SJSA1 (cell line): Measurements from ENCODE around the gene LYRM4. TPM values are rescaled to one million over a fixed set of nuclear protein-coding genes. Genes with fewer than 3 reads are reported as not detected.

Source experiments
- DNase-seq, 2 experiments: peaks; one replicate each; pipeline ENCODE4 v3.0.0-alpha.2; 2015 to 2020; ENCODE audit warnings: low spot score in 2 of 2, low read depth in 1 of 2
- H3K27ac ChIP-seq: fragments of 250-450 bp; sonication (Bioruptor Pico); 2 replicates; pipeline ENCODE4 v1.5.1; 2020; ENCODE audit warnings: mild to moderate bottlenecking, moderate library complexity
- H3K27me3 ChIP-seq: fragments of 250-450 bp; sonication (Bioruptor Pico); replicated peaks from 2 replicates; pipeline ENCODE4 v1.5.1; 2020; ENCODE audit warnings: mild to moderate bottlenecking, moderate library complexity
- H3K36me3 ChIP-seq: fragments of 250-450 bp; sonication (Bioruptor Pico); 2 replicates; pipeline ENCODE4 v1.5.1; 2020; ENCODE audit warnings: mild to moderate bottlenecking
- H3K4me1 ChIP-seq: fragments of 250-450 bp; sonication (Bioruptor Pico); replicated peaks from 2 replicates; pipeline ENCODE4 v1.6.1; 2021; ENCODE audit warnings: mild to moderate bottlenecking
- H3K4me3 ChIP-seq: fragments of 250-450 bp; sonication (Bioruptor Pico); 2 replicates; pipeline ENCODE4 v1.5.1; 2020; ENCODE audit warnings: mild to moderate bottlenecking
- H3K9me3 ChIP-seq: fragments of 250-450 bp; sonication (Bioruptor Pico); replicated peaks from 2 replicates; pipeline ENCODE4 v1.5.1; 2020; ENCODE audit warnings: mild to moderate bottlenecking
- total RNA-seq: library from RNA; depleted of rRNA; stranded (reverse); fragments of >200 nt; shearing (Covaris generic); gene quantifications from 2 replicates; pipeline ENCODE4 v1.2.3, GENCODE V29; 2014

LYRM4 gene
- total RNA-seq, 1 experiment from 2014 or later, result 23.0 TPM

GRCh38 chr6:5181510-5182317, 79.0 kb downstream of the LYRM4 start:
- peaks cover 9% of the 10 kb centered on the region for H3K4me1 ChIP-seq
- no peaks in the 10 kb centered on the region for H3K36me3 ChIP-seq
- H3K27me3 ChIP-seq, result no peaks in the 10 kb centered on the region; the same call in 1 of the 2 replicates
- no peaks in the 10 kb centered on the region for H3K9me3 ChIP-seq
- H3K4me3 ChIP-seq, result no peak overlapping the region
- no peak overlapping the region for H3K27ac ChIP-seq
- DNase-seq, result no peak

GRCh38 chr6:5180636-5181035, 80.1 kb downstream of the LYRM4 start:
- no peaks in the 10 kb centered on the region; the same call in 1 of the 2 replicates for H3K27me3 ChIP-seq
- no peak overlapping the region for H3K4me3 ChIP-seq
- no peak for DNase-seq
- H3K36me3 ChIP-seq, result no peaks in the 10 kb centered on the region
- H3K9me3 ChIP-seq, result no peaks in the 10 kb centered on the region
- peaks cover 9% of the 10 kb centered on the region for H3K4me1 ChIP-seq
- no peak overlapping the region for H3K27ac ChIP-seq

GRCh38 chr6:5179917-5180316, 80.8 kb downstream of the LYRM4 start:
- DNase-seq, result peak in 1 of 2 experiments; percentile 20

DNA sequence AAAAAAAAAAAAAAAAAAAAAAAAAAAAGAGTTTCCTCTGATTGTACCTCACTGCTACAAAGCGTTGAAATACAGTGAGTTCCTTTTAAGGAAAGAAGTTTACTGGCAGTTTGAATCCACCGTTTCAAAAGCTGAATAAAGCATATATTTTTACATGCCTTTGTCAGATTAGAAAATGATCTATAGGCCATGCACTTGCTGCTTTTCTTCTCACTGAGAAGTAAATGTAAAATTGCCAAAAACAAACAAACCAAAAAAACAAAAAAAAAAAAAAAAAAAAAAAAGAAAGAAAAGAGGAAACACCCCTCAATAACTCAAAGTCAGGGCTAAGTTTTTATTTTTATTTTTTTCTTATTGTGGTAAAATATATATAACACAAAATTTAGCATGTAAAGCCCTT, 81.9 kb downstream of the LYRM4 start:
- no peak for DNase-seq
- Histone ChIP-seq H3K4me3 (no peak overlapping the region), H3K4me1 (peaks cover 9% of the 10 kb centered on the region), H3K27ac (no peak overlapping the region), H3K36me3 (no peaks in the 10 kb centered on the region), H3K9me3 (no peaks in the 10 kb centered on the region), H3K27me3 (no peaks in the 10 kb centered on the region; the same call in 1 of the 2 replicates)

More at GRCh38 chr6:5179917-5180316, 80.8 kb downstream of the LYRM4 start:
- Histone ChIP-seq H3K36me3 (no peaks in the 10 kb centered on the region), H3K27me3 (no peaks in the 10 kb centered on the region; the same call in 1 of the 2 replicates), H3K27ac (no peak overlapping the region), H3K4me3 (no peak overlapping the region), H3K4me1 (peaks cover 9% of the 10 kb centered on the region), H3K9me3 (no peaks in the 10 kb centered on the region)

GRCh38 chr6:5175635-5176034, 85.1 kb downstream of the LYRM4 start:
- Histone ChIP-seq H3K4me3 (no peak overlapping the region), H3K27ac (no peak overlapping the region)
- no peak for DNase-seq

GRCh38 chr6:5174756-5175549, 85.8 kb downstream of the LYRM4 start:
- Histone ChIP-seq H3K4me1 (peaks cover 5% of the 10 kb centered on the region), H3K27ac (no peak overlapping the region), H3K27me3 (no peaks in the 10 kb centered on the region; the same call in 1 of the 2 replicates), H3K9me3 (no peaks in the 10 kb centered on the region), H3K4me3 (no peak overlapping the region), H3K36me3 (no peaks in the 10 kb centered on the region)
- DNase-seq, result no peak

More at GRCh38 chr6:5175635-5176034, 85.1 kb downstream of the LYRM4 start:
- no peaks in the 10 kb centered on the region for H3K9me3 ChIP-seq
- no peaks in the 10 kb centered on the region for H3K36me3 ChIP-seq
- H3K4me1 ChIP-seq, result peaks cover 9% of the 10 kb centered on the region
- no peaks in the 10 kb centered on the region; the same call in 1 of the 2 replicates for H3K27me3 ChIP-seq

- Histone ChIP-seq H3K4me3 (no peak overlapping the region), H3K9me3 (no peaks in the 10 kb centered on the region), H3K36me3 (no peaks in the 10 kb centered on the region), H3K4me1 (no peaks in the 10 kb centered on the region; the same call in none of the 2 replicates), H3K27me3 (no peaks in the 10 kb centered on the region), H3K27ac (no peak overlapping the region)
- no peak for DNase-seq
Observed at GRCh38 chr6:5174244-5174643, 86.5 kb downstream of the LYRM4 start.

- H3K27ac ChIP-seq, result no peak overlapping the region
- no peaks in the 10 kb centered on the region; the same call in none of the 2 replicates for H3K4me1 ChIP-seq
- no peak for DNase-seq
- H3K9me3 ChIP-seq, result no peaks in the 10 kb centered on the region
- no peaks in the 10 kb centered on the region for H3K36me3 ChIP-seq
- H3K27me3 ChIP-seq, result no peaks in the 10 kb centered on the region
- H3K4me3 ChIP-seq, result no peak overlapping the region
Observed at GRCh38 chr6:5173810-5174209, 86.9 kb downstream of the LYRM4 start.

GRCh38 chr6:5172897-5173474, 87.8 kb downstream of the LYRM4 start:
- Histone ChIP-seq H3K36me3 (no peaks in the 10 kb centered on the region), H3K27ac (no peak overlapping the region), H3K4me1 (no peaks in the 10 kb centered on the region; the same call in none of the 2 replicates), H3K9me3 (no peaks in the 10 kb centered on the region), H3K4me3 (no peak overlapping the region), H3K27me3 (no peaks in the 10 kb centered on the region)
- DNase-seq, result no peak

DNA sequence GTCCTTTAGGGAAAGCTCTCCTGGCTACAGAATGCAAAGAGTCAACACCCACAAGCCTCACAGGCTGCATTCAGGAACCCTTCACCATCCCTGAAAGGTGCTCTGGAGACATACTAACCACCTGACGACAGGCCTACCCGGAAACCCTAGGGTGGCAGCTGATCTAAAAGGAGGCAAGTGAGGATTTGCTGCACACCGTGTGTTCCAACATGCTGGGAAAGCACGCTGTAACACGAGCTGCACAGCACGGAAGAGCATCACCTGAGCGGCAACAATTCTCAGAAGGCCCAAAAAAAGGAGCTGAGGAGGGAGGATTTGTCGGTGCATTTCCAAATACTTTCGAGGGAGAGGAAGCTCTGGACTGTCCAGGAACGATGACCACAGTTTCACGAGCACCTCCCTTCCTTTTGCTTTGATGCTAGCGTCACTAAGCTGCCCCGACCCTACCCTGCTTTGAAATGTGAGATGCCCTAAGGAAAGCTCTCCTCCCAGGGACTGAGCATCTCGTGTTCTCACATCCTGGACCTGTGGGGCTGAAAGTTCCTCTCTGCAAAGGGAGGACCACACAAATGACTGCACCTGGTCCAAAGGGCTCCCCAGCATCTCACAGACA, 88.6 kb downstream of the LYRM4 start:
- Histone ChIP-seq H3K4me1 (peaks cover 5% of the 10 kb centered on the region), H3K27me3 (no peaks in the 10 kb centered on the region), H3K36me3 (no peaks in the 10 kb centered on the region), H3K27ac (no peak overlapping the region), H3K4me3 (no peak overlapping the region), H3K9me3 (no peaks in the 10 kb centered on the region)
- DNase-seq, result no peak

DNA sequence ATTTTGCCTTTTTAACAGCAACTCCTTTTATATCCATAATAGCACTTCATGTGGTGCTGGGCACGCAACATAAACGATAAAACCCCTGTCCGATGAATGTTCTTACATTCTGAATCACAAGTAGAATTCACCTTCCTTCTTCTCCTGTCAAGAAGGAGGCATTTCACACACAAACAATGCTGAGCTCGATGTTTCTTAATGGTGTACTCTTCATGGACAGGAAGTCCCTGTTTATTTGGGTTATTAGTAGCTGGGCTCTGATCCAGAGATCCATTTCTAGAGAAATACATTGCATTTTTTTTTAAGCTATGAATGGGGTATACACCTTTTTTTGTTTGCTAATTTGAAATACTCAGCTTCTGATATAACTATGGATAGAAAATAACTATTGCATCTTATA, 93.2 kb downstream of the LYRM4 start:
- Histone ChIP-seq H3K4me1 (peaks cover 8% of the 10 kb centered on the region), H3K4me3 (no peak overlapping the region), H3K27me3 (no peaks in the 10 kb centered on the region), H3K9me3 (no peaks in the 10 kb centered on the region), H3K27ac (no peak overlapping the region), H3K36me3 (no peaks in the 10 kb centered on the region)
- peak in 1 of 2 experiments; percentile 41 for DNase-seq

DNA sequence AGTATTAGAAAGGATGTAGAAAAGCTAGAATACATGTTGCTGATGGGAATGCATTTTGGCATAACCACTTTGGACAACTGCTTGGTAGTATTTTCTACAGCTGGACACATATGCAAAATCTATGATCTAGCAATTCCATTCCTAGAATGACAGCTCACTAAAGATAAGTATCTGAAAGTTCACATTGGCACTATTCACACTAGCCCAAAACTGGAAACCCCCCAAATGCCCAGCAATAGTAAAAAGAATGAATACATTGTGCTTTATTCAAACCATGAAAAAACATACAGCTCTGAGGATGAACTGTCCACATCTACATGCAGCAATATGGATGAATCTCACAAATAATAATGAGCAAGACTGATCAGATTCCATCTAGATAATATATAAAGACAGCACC, 96.7 kb downstream of the LYRM4 start:
- Histone ChIP-seq H3K9me3 (no peaks in the 10 kb centered on the region), H3K4me3 (no peak overlapping the region), H3K27ac (no peak overlapping the region), H3K27me3 (no peaks in the 10 kb centered on the region), H3K4me1 (peaks cover 8% of the 10 kb centered on the region), H3K36me3 (no peaks in the 10 kb centered on the region)
- no peak for DNase-seq

DNA sequence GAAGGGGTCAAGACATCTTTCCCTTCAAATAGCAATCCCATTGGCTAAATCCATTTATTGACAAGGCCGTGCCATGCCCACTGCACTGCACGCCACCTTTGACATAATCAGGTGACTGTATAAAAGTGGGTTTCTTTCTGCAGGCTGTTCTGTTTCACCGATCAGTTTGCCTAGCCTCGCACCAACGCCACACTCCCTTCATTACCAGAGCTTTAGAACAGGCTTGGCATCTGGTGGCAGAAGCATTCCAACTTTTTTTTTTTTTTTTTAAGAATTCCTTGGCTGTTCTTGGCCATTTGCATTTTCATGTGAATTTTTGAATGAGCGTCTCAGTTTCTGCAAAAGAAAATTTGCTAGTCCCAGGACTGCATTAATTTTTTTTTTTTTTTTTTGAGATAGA, 97.5 kb downstream of the LYRM4 start:
- Histone ChIP-seq H3K36me3 (no peaks in the 10 kb centered on the region), H3K4me3 (no peak overlapping the region), H3K27ac (no peak overlapping the region), H3K27me3 (no peaks in the 10 kb centered on the region), H3K4me1 (peaks cover 13% of the 10 kb centered on the region), H3K9me3 (no peaks in the 10 kb centered on the region)
- no peak for DNase-seq
